Measurements from ENCODE around the gene SLC25A39. TPM values are rescaled to one million over a fixed set of nuclear protein-coding genes. Genes with fewer than 3 reads are reported as not detected.

The SLC25A39 gene
- total and polyA plus RNA-seq, 2 donors (not counting 3 experiments of a cell fraction or from before 2014, with no cell fraction given) = 88.5 to 151 TPM

DNA sequence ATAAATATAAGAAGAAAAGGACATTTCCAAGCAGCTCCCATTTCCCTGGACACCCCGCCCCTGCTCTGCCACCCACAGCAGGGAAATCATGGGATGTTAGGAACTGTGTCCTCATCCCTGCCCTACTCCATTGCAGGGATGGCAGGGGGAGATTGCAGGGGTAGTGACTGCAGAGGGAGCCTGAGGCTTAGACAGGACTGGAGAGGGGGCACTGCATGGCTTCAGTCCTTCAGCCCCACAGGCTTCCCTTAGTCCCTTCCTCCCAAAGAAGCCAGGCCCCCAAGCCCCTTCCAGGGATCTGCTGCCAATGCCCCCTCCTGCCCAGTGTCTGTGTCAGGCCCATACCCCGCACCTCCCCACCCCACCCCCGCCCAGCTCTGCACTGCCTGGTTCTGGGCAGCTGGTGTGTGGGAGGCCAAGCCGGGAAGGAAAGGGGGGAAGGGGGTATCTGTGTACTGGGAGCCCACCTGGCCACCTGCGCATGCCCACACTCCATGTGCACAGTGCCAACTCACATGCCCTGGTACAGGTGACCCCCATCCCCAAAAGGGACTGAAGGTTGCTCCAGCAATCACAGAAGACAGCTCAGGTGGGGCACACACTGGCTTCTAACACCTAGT lies 13.0 kb downstream of the SLC25A39 start:
- ChIA-PET POLR2A (no interaction called here), CTCF (interaction anchor here (1.0 to 1.2 kb wide), 3 partner anchors 9 to 90 kb away, joined by 3 read pairs; no protein-coding TSS in a partner anchor)
- Histone ChIP-seq H3K4me3 (replicated peaks in 1 of 3; ENCODE audit: insufficient read depth in 1 of 3, low read depth in 1 of 3, low read length in 3 of 3) (no peak overlapping the region), H3K27ac (ENCODE audit: insufficient read depth, low read depth, low read length) (no peak overlapping the region), H3K9me3 (replicated peaks; ENCODE audit: control insufficient read depth, insufficient read depth, low read length) (no peaks in the 10 kb centered on the region), H3K4me1 (ENCODE audit: control insufficient read depth, extremely low read depth, insufficient read depth, low read length) (no peaks in the 10 kb centered on the region), H3K36me3 (ENCODE audit: control insufficient read depth in 2 of 2, extremely low read depth in 1 of 2, insufficient read depth in 2 of 2, low read length in 2 of 2) (no peaks in the 10 kb centered on the region), H4K20me1 (replicated peaks; ENCODE audit: control insufficient read depth, extremely low read depth, insufficient read depth, low read length) (no peaks in the 10 kb centered on the region), H2AFZ (ENCODE audit: low read depth, low read length) (no peak overlapping the region), H3K4me2 (ENCODE audit: insufficient read depth, low read length) (no peak overlapping the region), H3K9me1 (replicated peaks; ENCODE audit: control insufficient read depth, extremely low read depth, insufficient read depth, low read length) (no peaks in the 10 kb centered on the region), H3K9ac (replicated peaks; ENCODE audit: extremely low read depth, insufficient read depth, low read length) (no peak overlapping the region), H3K79me2 (ENCODE audit: control insufficient read depth, insufficient read depth, low read length) (no peaks in the 10 kb centered on the region), H3K27me3 (ENCODE audit: control insufficient read depth in 2 of 2, insufficient read depth in 2 of 2, low read length in 2 of 2) (peaks cover 39 to 43% of the 10 kb centered on the region in 2 experiments)
- DNase-seq (ENCODE audit: low read depth, low spot score) (no peak), FAIRE-seq (no peak)
- TF ChIP-seq, protein P1, sequence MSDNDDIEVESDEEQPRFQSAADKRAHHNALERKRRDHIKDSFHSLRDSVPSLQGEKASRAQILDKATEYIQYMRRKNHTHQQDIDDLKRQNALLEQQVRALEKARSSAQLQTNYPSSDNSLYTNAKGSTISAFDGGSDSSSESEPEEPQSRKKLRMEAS (IDR thresholded peaks at IDR 0.05; ENCODE audit: insufficient read depth, insufficient read length) = no peak
- dilution Hi-C loops (cut with MboI; ENCODE audit: extremely low pct_ligation_motif_present, low sequenced_read_pairs) = no loop called here
- intact Hi-C loops (cut with micrococcal nuclease) = no loop called here
- BruUV-seq (replicated peaks) = no TSS peak

GRCh38 chr17:44310609-44311376 lies 13.8 kb downstream of the SLC25A39 start:
- Histone ChIP-seq H3K79me2 (ENCODE audit: control insufficient read depth, insufficient read depth, low read length) (no peaks in the 10 kb centered on the region), H3K27me3 (ENCODE audit: control insufficient read depth in 2 of 2, insufficient read depth in 2 of 2, low read length in 2 of 2) (peaks cover 31 to 36% of the 10 kb centered on the region in 2 experiments), H3K4me1 (ENCODE audit: control insufficient read depth, extremely low read depth, insufficient read depth, low read length) (no peaks in the 10 kb centered on the region), H3K4me2 (ENCODE audit: insufficient read depth, low read length) (no peak overlapping the region), H3K36me3 (ENCODE audit: control insufficient read depth in 2 of 2, extremely low read depth in 1 of 2, insufficient read depth in 2 of 2, low read length in 2 of 2) (no peaks in the 10 kb centered on the region), H3K4me3 (replicated peaks in 1 of 3; ENCODE audit: insufficient read depth in 1 of 3, low read depth in 1 of 3, low read length in 3 of 3) (no peak overlapping the region), H3K9me3 (replicated peaks; ENCODE audit: control insufficient read depth, insufficient read depth, low read length) (no peaks in the 10 kb centered on the region), H3K9me1 (replicated peaks; ENCODE audit: control insufficient read depth, extremely low read depth, insufficient read depth, low read length) (no peaks in the 10 kb centered on the region), H3K9ac (replicated peaks; ENCODE audit: extremely low read depth, insufficient read depth, low read length) (no peak overlapping the region), H3K27ac (ENCODE audit: insufficient read depth, low read depth, low read length) (no peak overlapping the region), H4K20me1 (replicated peaks; ENCODE audit: control insufficient read depth, extremely low read depth, insufficient read depth, low read length) (no peaks in the 10 kb centered on the region), H2AFZ (ENCODE audit: low read depth, low read length) (no peak overlapping the region)
- BruUV-seq (replicated peaks) = no TSS peak
- no peak for DNase-seq (ENCODE audit: low read depth, low spot score)
- dilution Hi-C loops (cut with MboI; ENCODE audit: extremely low pct_ligation_motif_present, low sequenced_read_pairs) (no loop called here), intact Hi-C loops (cut with micrococcal nuclease) (no loop called here)
- TF ChIP-seq, protein P1 (IDR thresholded peaks at IDR 0.05; ENCODE audit: insufficient read depth, insufficient read length) = no peak
- TF ChIP-seq GATA2 (IDR thresholded peaks at IDR 0.05; ENCODE audit: insufficient read depth, insufficient read length, low read depth, low read length) = no peak
- no peak for TF ChIP-seq POLR2A (IDR thresholded peaks at IDR 0.05; ENCODE audit: low read depth, low read length)
- TF ChIP-seq POLR2AphosphoS5 (IDR thresholded peaks at IDR 0.05; ENCODE audit: insufficient read depth, low read depth, low read length) = no peak
- no peak for TF ChIP-seq CTCF (IDR thresholded peaks at IDR 0.05; ENCODE audit: extremely low read depth in 1 of 2, insufficient read depth in 1 of 2, low read depth in 1 of 2, low read length in 2 of 2)
- no peak for TF ChIP-seq FOS (IDR thresholded peaks at IDR 0.05; ENCODE audit: borderline replicate concordance, insufficient read depth, low read length)
- no peak for TF ChIP-seq JUN (IDR thresholded peaks at IDR 0.05; ENCODE audit: borderline replicate concordance, insufficient read depth, insufficient read length, low read depth)
- TF ChIP-seq MYC (IDR thresholded peaks at IDR 0.05; ENCODE audit: low read depth, low read length) = no peak
- no peak for TF ChIP-seq EZH2 (IDR thresholded peaks at IDR 0.05; ENCODE audit: borderline replicate concordance, low read depth, low read length, severe bottlenecking)
- FAIRE-seq = no peak
- CTCF ChIA-PET = interaction anchor here (0.6 to 1.7 kb wide), 6 partner anchors 10 to 100 kb away, joined by 3 to 6 read pairs (median 3); no protein-coding TSS in a partner anchor
- POLR2A ChIA-PET = no interaction called here
